WTC11 (cell line): ENCODE measurements around the gene RTN4. TPM values are rescaled to one million over a fixed set of nuclear protein-coding genes. Genes with fewer than 3 reads are reported as not detected.
A peak's percentile ranks its signal among the peaks of the same experiment; 100 is the strongest.

ENCODE experiments used
- ATAC-seq: fragments of 200-7000 bp; cut with Tn5 transposase; 2 replicates; pipeline ENCODE4 v1.10.0; 2021; ENCODE audit warnings: mild to moderate bottlenecking, moderate library complexity
- CTCF ChIA-PET: fragments of 300-600 bp; sonication (Branson Sonifier 250); formaldehyde crosslinking; loops from one replicate; lab custom pipeline; 2021; ENCODE audit warnings: antibody characterized with exemption; lab: Charles Lee
- POLR2A ChIA-PET: fragments of 350-600 bp; sonication (Branson Sonifier 250); formaldehyde crosslinking; loops from one replicate; lab custom pipeline; 2021; ENCODE audit warnings: antibody characterized with exemption; lab: Charles Lee
- DNase-seq: peaks from one replicate; pipeline ENCODE4 v3.0.0; 2021; ENCODE audit warnings: low spot score
- H3K27ac Mint-ChIP-seq: 2 replicates; pipeline ENCODE4 v1.8.0; 2021; ENCODE audit warnings: mixed read lengths
- H3K27me3 Mint-ChIP-seq: 2 replicates; pipeline ENCODE4 v1.8.0; 2021; ENCODE audit warnings: low read depth, mild to moderate bottlenecking, moderate library complexity, mixed read lengths
- H3K36me3 Mint-ChIP-seq: 2 replicates; pipeline ENCODE4 v1.8.0; 2021; ENCODE audit warnings: mixed read lengths
- H3K4me1 Mint-ChIP-seq: 2 replicates; pipeline ENCODE4 v1.8.0; 2022; ENCODE audit warnings: mixed read lengths
- H3K4me3 Mint-ChIP-seq: 2 replicates; pipeline ENCODE4 v1.8.0; 2021; ENCODE audit warnings: mild to moderate bottlenecking, moderate library complexity, mixed read lengths
- H3K9me3 Mint-ChIP-seq: 2 replicates; pipeline ENCODE4 v1.8.0; 2021; ENCODE audit warnings: mixed read lengths
- CREM ChIP-seq: sonication (generic); formaldehyde crosslinking; IDR thresholded peaks from 2 replicates; pipeline ENCODE4 v1.8.1; 2022; ENCODE audit warnings: mild to moderate bottlenecking, missing genetic modification reagents, moderate library complexity
- EMX1 ChIP-seq: fragments of 250-450 bp; sonication (Bioruptor Pico); IDR thresholded peaks from 2 replicates; pipeline ENCODE4 v1.8.0; 2021; ENCODE audit warnings: mild to moderate bottlenecking
- ETV6 ChIP-seq: sonication (generic); formaldehyde crosslinking; IDR thresholded peaks from 2 replicates; pipeline ENCODE4 v1.8.1; 2022; ENCODE audit warnings: mild to moderate bottlenecking, missing genetic modification reagents
- FOXP1 ChIP-seq: sonication (generic); formaldehyde crosslinking; IDR thresholded peaks from 2 replicates; pipeline ENCODE4 v1.8.0; 2022; ENCODE audit warnings: missing genetic modification reagents, mild to moderate bottlenecking, moderate library complexity, borderline replicate concordance
- GRHL2 ChIP-seq: fragments of 250-450 bp; sonication (Bioruptor Pico); IDR thresholded peaks from 2 replicates; pipeline ENCODE4 v1.8.0; 2022; ENCODE audit warnings: mild to moderate bottlenecking, moderate library complexity; ENCODE audit not compliant: insufficient replicate concordance, severe bottlenecking
- HMGA2 ChIP-seq: fragments of 250-450 bp; sonication (Bioruptor Pico); IDR thresholded peaks from 2 replicates; pipeline ENCODE4 v1.4.0; 2021; ENCODE audit warnings: mild to moderate bottlenecking, moderate library complexity
- NFYB ChIP-seq: sonication (generic); formaldehyde crosslinking; conservative IDR thresholded peaks from 2 replicates; pipeline ENCODE4 v1.8.0; 2022; ENCODE audit warnings: low read depth, missing genetic modification reagents
- SMAD3 ChIP-seq: sonication (generic); formaldehyde crosslinking; IDR thresholded peaks from 2 replicates; pipeline ENCODE4 v1.8.0; 2022; ENCODE audit warnings: missing genetic modification reagents, mild to moderate bottlenecking, borderline replicate concordance
- TEAD1 ChIP-seq: sonication (generic); formaldehyde crosslinking; IDR thresholded peaks from 2 replicates; pipeline ENCODE4 v1.8.0; 2022; ENCODE audit warnings: mild to moderate bottlenecking, missing genetic modification reagents
- ZNF317 ChIP-seq: sonication (generic); formaldehyde crosslinking; IDR thresholded peaks from 2 replicates; pipeline ENCODE4 v1.8.1; 2023; ENCODE audit warnings: low read depth, mild to moderate bottlenecking, moderate library complexity, missing genetic modification reagents, borderline replicate concordance
- ZNF416 ChIP-seq: fragments of 250-450 bp; sonication (Bioruptor Pico); IDR thresholded peaks from 2 replicates; pipeline ENCODE4 v1.9.0; 2021; ENCODE audit warnings: mild to moderate bottlenecking, inconsistent platforms
- ZNF512 ChIP-seq: sonication (generic); formaldehyde crosslinking; IDR thresholded peaks from 2 replicates; pipeline ENCODE4 v1.8.1; 2022; ENCODE audit warnings: missing genetic modification reagents, borderline replicate concordance
- total RNA-seq: library from RNA; stranded (reverse); gene quantifications from 3 replicates; pipeline ENCODE4 v1.2.3, GENCODE V29; 2021
- TF ChIP-seq, protein P1 (sequence below): sonication (generic); formaldehyde crosslinking; IDR thresholded peaks from 2 replicates; pipeline ENCODE4 v1.8.0; 2022; ENCODE audit warnings: missing genetic modification reagents
- TF ChIP-seq, protein P2 (sequence below): sonication (generic); formaldehyde crosslinking; IDR thresholded peaks from 2 replicates; pipeline ENCODE4 v1.8.1; 2023; ENCODE audit warnings: mild to moderate bottlenecking, moderate library complexity, missing genetic modification reagents
- TF ChIP-seq, protein P3 (sequence below): fragments of 250-450 bp; sonication (Bioruptor Pico); IDR thresholded peaks from 2 replicates; pipeline ENCODE4 v1.9.0; 2021; ENCODE audit warnings: mild to moderate bottlenecking, borderline replicate concordance
- TF ChIP-seq, protein P4 (sequence below): sonication (generic); formaldehyde crosslinking; conservative IDR thresholded peaks from 2 replicates; pipeline ENCODE4 v1.8.1; 2023; ENCODE audit warnings: mild to moderate bottlenecking, low read depth, missing genetic modification reagents, moderate library complexity

The RTN4 gene
- total RNA-seq, 1 experiment from 2014 or later, result 202 TPM

GRCh38 chr2:54966165-54966832, 84.0 kb downstream of the RTN4 start:
- ChIA-PET CTCF (no interaction called here), POLR2A (no interaction called here)
- Mint-ChIP-seq H3K27ac (peak overlapping the region; percentile 87), H3K4me3 (no peak overlapping the region), H3K4me1 (peaks cover 47% of the 10 kb centered on the region), H3K9me3 (peaks cover 13% of the 10 kb centered on the region), H3K36me3 (peaks cover 27% of the 10 kb centered on the region), H3K27me3 (no peaks in the 10 kb centered on the region)
- DNase-seq (no peak), ATAC-seq (peak; percentile 44)
- TF ChIP-seq, protein P1, sequence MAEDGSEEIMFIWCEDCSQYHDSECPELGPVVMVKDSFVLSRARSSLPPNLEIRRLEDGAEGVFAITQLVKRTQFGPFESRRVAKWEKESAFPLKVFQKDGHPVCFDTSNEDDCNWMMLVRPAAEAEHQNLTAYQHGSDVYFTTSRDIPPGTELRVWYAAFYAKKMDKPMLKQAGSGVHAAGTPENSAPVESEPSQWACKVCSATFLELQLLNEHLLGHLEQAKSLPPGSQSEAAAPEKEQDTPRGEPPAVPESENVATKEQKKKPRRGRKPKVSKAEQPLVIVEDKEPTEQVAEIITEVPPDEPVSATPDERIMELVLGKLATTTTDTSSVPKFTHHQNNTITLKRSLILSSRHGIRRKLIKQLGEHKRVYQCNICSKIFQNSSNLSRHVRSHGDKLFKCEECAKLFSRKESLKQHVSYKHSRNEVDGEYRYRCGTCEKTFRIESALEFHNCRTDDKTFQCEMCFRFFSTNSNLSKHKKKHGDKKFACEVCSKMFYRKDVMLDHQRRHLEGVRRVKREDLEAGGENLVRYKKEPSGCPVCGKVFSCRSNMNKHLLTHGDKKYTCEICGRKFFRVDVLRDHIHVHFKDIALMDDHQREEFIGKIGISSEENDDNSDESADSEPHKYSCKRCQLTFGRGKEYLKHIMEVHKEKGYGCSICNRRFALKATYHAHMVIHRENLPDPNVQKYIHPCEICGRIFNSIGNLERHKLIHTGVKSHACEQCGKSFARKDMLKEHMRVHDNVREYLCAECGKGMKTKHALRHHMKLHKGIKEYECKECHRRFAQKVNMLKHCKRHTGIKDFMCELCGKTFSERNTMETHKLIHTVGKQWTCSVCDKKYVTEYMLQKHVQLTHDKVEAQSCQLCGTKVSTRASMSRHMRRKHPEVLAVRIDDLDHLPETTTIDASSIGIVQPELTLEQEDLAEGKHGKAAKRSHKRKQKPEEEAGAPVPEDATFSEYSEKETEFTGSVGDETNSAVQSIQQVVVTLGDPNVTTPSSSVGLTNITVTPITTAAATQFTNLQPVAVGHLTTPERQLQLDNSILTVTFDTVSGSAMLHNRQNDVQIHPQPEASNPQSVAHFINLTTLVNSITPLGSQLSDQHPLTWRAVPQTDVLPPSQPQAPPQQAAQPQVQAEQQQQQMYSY (CRISPR knock-in tag), result no peak
- TF ChIP-seq ZNF317 (CRISPR knock-in tag), result no peak
- TF ChIP-seq CREM (CRISPR knock-in tag), result no peak
- TF ChIP-seq ETV6 (CRISPR knock-in tag), result no peak

GRCh38 chr2:54965425-54965824, 84.8 kb downstream of the RTN4 start:
- ChIA-PET POLR2A (interaction anchor here (1.3 kb wide), 1 partner anchor 85 kb away, joined by 3 read pairs; the partner anchor contains the start of gene RTN4), CTCF (no interaction called here)
- ATAC-seq (no peak), DNase-seq (no peak)
- H3K27ac Mint-ChIP-seq, result peak overlapping the region; percentile 77
- no peak overlapping the region for H3K4me3 Mint-ChIP-seq
- peaks cover 26% of the 10 kb centered on the region for H3K36me3 Mint-ChIP-seq
- peaks cover 13% of the 10 kb centered on the region for H3K9me3 Mint-ChIP-seq
- TF ChIP-seq FOXP1 (CRISPR knock-in tag) (no peak), HMGA2 (CRISPR knock-in tag) (no peak), GRHL2 (CRISPR knock-in tag) (no peak), EMX1 (no peak)
- TF ChIP-seq, protein P2, sequence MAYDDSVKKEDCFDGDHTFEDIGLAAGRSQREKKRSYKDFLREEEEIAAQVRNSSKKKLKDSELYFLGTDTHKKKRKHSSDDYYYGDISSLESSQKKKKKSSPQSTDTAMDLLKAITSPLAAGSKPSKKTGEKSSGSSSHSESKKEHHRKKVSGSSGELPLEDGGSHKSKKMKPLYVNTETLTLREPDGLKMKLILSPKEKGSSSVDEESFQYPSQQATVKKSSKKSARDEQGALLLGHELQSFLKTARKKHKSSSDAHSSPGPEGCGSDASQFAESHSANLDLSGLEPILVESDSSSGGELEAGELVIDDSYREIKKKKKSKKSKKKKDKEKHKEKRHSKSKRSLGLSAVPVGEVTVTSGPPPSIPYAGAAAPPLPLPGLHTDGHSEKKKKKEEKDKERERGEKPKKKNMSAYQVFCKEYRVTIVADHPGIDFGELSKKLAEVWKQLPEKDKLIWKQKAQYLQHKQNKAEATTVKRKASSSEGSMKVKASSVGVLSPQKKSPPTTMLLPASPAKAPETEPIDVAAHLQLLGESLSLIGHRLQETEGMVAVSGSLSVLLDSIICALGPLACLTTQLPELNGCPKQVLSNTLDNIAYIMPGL (CRISPR knock-in tag), result no peak
- TF ChIP-seq, protein P3, sequence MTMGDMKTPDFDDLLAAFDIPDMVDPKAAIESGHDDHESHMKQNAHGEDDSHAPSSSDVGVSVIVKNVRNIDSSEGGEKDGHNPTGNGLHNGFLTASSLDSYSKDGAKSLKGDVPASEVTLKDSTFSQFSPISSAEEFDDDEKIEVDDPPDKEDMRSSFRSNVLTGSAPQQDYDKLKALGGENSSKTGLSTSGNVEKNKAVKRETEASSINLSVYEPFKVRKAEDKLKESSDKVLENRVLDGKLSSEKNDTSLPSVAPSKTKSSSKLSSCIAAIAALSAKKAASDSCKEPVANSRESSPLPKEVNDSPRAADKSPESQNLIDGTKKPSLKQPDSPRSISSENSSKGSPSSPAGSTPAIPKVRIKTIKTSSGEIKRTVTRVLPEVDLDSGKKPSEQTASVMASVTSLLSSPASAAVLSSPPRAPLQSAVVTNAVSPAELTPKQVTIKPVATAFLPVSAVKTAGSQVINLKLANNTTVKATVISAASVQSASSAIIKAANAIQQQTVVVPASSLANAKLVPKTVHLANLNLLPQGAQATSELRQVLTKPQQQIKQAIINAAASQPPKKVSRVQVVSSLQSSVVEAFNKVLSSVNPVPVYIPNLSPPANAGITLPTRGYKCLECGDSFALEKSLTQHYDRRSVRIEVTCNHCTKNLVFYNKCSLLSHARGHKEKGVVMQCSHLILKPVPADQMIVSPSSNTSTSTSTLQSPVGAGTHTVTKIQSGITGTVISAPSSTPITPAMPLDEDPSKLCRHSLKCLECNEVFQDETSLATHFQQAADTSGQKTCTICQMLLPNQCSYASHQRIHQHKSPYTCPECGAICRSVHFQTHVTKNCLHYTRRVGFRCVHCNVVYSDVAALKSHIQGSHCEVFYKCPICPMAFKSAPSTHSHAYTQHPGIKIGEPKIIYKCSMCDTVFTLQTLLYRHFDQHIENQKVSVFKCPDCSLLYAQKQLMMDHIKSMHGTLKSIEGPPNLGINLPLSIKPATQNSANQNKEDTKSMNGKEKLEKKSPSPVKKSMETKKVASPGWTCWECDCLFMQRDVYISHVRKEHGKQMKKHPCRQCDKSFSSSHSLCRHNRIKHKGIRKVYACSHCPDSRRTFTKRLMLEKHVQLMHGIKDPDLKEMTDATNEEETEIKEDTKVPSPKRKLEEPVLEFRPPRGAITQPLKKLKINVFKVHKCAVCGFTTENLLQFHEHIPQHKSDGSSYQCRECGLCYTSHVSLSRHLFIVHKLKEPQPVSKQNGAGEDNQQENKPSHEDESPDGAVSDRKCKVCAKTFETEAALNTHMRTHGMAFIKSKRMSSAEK (CRISPR knock-in tag), result no peak
- TF ChIP-seq, all 79 proteins: peak for 0
- Mint-ChIP-seq H3K27me3 (no peaks in the 10 kb centered on the region), H3K4me1 (peaks cover 47% of the 10 kb centered on the region)

- ChIA-PET CTCF (no interaction called here), POLR2A (interaction anchor here (1.3 kb wide), 1 partner anchor 86 kb away, joined by 3 read pairs; the partner anchor contains the start of gene RTN4)
- H3K36me3 Mint-ChIP-seq, result peaks cover 23% of the 10 kb centered on the region
- DNase-seq, result no peak
- H3K4me3 Mint-ChIP-seq, result no peak overlapping the region
- no peaks in the 10 kb centered on the region for H3K27me3 Mint-ChIP-seq
- ATAC-seq, result no peak
- H3K27ac Mint-ChIP-seq, result peak overlapping the region; percentile 77
- peaks cover 47% of the 10 kb centered on the region for H3K4me1 Mint-ChIP-seq
- H3K9me3 Mint-ChIP-seq, result peaks cover 13% of the 10 kb centered on the region
- TF ChIP-seq ZNF512 (CRISPR knock-in tag) (no peak), SMAD3 (no peak), CREM (CRISPR knock-in tag) (no peak), TEAD1 (CRISPR knock-in tag) (no peak), ZNF416 (no peak), EMX1 (no peak), HMGA2 (CRISPR knock-in tag) (no peak), NFYB (no peak)
- TF ChIP-seq, protein P4, sequence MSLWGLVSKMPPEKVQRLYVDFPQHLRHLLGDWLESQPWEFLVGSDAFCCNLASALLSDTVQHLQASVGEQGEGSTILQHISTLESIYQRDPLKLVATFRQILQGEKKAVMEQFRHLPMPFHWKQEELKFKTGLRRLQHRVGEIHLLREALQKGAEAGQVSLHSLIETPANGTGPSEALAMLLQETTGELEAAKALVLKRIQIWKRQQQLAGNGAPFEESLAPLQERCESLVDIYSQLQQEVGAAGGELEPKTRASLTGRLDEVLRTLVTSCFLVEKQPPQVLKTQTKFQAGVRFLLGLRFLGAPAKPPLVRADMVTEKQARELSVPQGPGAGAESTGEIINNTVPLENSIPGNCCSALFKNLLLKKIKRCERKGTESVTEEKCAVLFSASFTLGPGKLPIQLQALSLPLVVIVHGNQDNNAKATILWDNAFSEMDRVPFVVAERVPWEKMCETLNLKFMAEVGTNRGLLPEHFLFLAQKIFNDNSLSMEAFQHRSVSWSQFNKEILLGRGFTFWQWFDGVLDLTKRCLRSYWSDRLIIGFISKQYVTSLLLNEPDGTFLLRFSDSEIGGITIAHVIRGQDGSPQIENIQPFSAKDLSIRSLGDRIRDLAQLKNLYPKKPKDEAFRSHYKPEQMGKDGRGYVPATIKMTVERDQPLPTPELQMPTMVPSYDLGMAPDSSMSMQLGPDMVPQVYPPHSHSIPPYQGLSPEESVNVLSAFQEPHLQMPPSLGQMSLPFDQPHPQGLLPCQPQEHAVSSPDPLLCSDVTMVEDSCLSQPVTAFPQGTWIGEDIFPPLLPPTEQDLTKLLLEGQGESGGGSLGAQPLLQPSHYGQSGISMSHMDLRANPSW, result no peak
Measured at GRCh38 chr2:54964816-54965215, 85.4 kb downstream of the RTN4 start.
